Motor neuron (in vitro differentiated cells): ENCODE data around the gene ABCC10. TPM values are rescaled to one million over a fixed set of nuclear protein-coding genes. Genes with fewer than 3 reads are reported as not detected.
"Not testable (repeated sequence)": the region's sequence is repeated elsewhere in the genome, so short reads cannot be mapped to it uniquely, and the experiment has no call there.

ENCODE experiments used
- ATAC-seq, 8 experiments: fragments of 200-7000 bp; cut with Tn5 transposase; replicated peaks in 6 of 8; 2 replicates each; pipeline ENCODE4 v1.8.0; 2021; ENCODE audit warnings: mild to moderate bottlenecking in 8 of 8, moderate library complexity in 8 of 8
- H3K27ac ChIP-seq, 2 donors: fragments of 250-450 bp; sonication (Bioruptor Pico); 2 replicates each; pipeline ENCODE4 v1.9.0; 2021; ENCODE audit warnings: antibody characterized with exemption in 2 of 2, mild to moderate bottlenecking in 2 of 2, moderate library complexity in 1 of 2
- H3K4me1 ChIP-seq, 2 donors: fragments of 250-450 bp; sonication (Bioruptor Pico); replicated peaks in 1 of 2; 2 replicates each; pipeline ENCODE4 v1.6.1; 2021; ENCODE audit warnings: antibody characterized with exemption in 2 of 2, mild to moderate bottlenecking in 2 of 2, moderate library complexity in 1 of 2
- H3K4me3 ChIP-seq, 5 donors: fragments of 250-450 bp; sonication (Bioruptor Pico); 2 replicates each; pipeline ENCODE4 v1.9.0; 2021; ENCODE audit warnings: antibody characterized with exemption in 5 of 5, mild to moderate bottlenecking in 5 of 5, moderate library complexity in 4 of 5
- WGBS, 10 experiments: fragments of 450-650 bp; shearing (Covaris generic); methylation state at CpG; one replicate each; pipeline ENCODE4 v1.0.0; 2022; 5-methylcytosine and 5-hydroxymethylcytosine counted together
- in situ Hi-C, 9 experiments: fragments of 400-800 bp; cut with MboI; loops; one replicate each; pipeline ENCODE4 v1.15.0; 2021; ENCODE audit warnings: low sequenced_read_pairs in 9 of 9, low pct_unique_long_range_greater_than_20kb in 2 of 9; ENCODE audit not compliant: unreplicated experiment in 9 of 9
- total RNA-seq, 8 experiments: library from RNA; unstranded; fragments of 300-600 nt; gene quantifications; 2 replicates each; pipeline versions ENCODE4 v1.2.3 to v1.2.4, GENCODE V29; 2022

ABCC10 gene
- total RNA-seq, 8 experiments from 2014 or later, result 10.3 to 70.3 (median 16.4) TPM

DNA sequence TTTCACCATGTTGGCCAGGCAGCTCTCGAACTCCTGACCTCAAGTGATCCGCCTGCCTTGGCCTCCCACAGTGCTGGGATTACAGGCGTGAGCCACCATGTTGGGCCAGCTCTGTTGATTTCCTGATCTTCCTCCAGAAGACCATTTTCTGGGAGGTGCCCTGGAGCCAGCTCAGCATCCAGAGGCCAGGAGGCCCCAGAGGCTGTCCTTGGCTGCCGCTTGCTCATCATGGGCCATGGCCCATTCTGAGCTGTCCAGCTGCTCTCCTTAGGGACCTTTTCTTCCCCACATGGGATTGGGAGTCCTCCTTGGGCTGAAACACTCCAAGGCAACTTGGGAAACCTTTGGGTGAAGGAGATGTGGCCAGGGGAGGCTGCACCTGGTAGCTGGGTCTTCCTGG is 67.4 kb downstream of the ABCC10 start:
- 20 to 100% (median 100%) methylated on average over 1 to 2 of the region's 4 CpGs; no CpG with 5 or more reads in 6 of the 10 experiments for WGBS, 10 experiments
- Histone ChIP-seq H3K27ac (no peak overlapping the region), H3K4me1 (no peaks in the 10 kb centered on the region), H3K4me3 (no peak overlapping the region)
- no peak for ATAC-seq
- in situ Hi-C loops, result no loop called here

DNA sequence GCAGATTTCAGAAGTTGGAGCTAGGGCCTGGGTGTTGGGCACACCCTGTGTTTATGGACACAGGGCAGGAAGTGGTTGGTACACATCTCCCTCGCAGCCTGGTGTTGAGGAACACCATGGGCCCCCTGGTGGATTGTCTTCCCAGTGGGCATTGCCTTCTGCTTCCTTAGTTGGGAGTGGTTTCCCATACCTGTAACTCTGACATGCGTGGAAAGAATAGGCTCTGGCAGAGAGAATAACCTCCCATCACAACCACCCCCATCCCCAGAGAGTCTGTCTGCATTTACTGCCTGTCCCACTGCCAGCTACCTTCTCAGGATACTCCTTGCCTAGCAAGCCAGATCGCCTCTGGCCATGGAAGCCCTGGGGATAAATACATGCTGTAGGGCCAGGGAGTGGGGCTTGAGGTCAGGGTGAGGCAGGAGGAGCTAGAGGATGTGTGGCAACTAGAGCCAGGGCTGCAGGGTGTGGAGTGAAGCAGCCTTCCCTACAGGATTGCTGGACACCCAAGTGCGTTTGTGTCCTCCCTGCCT is 68.1 kb downstream of the ABCC10 start:
- Histone ChIP-seq H3K4me3 (no peak overlapping the region), H3K27ac (no peak overlapping the region), H3K4me1 (no peaks in the 10 kb centered on the region)
- WGBS, 10 experiments, result 67 to 100% (median 80%) methylated on average over 1 to 2 of the region's 4 CpGs; no CpG with 5 or more reads in 5 of the 10 experiments
- peak in 5 of 8 experiments; percentile 7 to 17 (median 15) for ATAC-seq
- in situ Hi-C loops, result no loop called here

DNA sequence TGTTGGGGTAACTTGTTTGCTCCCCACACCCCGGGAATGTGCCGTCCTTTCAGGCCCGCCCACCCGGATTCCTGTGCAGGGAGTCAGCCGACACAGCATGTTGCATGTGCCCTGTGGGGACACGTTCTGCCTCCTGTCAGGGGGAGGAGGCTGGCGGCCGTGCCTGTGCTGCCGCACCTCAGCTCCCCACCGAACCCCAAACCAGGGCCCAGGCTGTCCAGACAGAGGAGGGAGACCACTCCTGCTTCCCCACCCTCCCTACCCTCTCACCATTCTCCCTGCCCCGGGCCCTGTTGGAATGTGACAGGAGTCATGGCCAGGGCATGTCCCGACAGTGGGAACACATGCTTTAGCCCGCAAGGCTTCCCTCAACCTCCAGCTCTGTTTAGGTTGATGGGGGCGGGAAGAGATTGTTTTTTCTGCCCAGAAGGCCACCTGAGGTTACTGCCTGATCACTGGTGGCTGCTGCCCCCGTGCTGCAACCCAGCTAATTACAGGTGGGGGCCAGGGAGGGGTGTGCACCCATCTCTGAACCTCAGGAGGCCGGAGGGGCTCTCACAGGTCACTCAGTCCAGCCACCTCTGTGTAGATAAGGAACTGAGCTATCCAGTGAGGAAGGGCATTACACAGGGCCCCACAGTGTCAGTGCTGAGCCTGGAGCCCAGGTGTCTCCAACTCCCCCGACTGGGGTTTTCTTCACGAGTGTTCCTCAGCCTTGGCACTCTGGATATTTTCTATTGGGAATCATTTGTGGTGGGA is 69.2 kb downstream of the ABCC10 start:
- Histone ChIP-seq H3K4me1 (no peaks in the 10 kb centered on the region), H3K27ac (no peak overlapping the region), H3K4me3 (no peak overlapping the region)
- peak; percentile 15 to 64 (median 48) for ATAC-seq
- WGBS, 10 experiments, result 95 to 100% (median 100%) methylated on average over 1 to 3 of the region's 18 CpGs; no CpG with 5 or more reads in 7 of the 10 experiments
- in situ Hi-C loops, result no loop called here

DNA sequence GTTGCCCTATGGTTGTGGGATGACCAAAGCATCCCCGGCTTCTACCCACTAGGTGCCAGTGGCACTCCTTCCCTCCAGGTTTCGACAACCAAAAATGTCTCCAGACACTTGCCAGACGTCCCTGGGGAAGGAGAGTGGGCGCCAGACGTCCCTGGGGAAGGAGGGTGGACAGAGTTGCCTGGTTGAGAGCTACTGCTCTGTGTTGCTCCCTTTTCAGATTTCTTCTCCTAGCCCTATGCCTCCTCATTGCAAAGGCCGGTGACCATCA is 69.7 kb downstream of the ABCC10 start:
- Histone ChIP-seq H3K27ac (no peak overlapping the region), H3K4me1 (no peaks in the 10 kb centered on the region), H3K4me3 (no peak overlapping the region)
- in situ Hi-C loops, result no loop called here
- WGBS, 10 experiments, result 64 to 100% (median 89%) methylated on average over 1 to 4 of the region's 6 CpGs; no CpG with 5 or more reads in 4 of the 10 experiments
- ATAC-seq, result no peak

DNA sequence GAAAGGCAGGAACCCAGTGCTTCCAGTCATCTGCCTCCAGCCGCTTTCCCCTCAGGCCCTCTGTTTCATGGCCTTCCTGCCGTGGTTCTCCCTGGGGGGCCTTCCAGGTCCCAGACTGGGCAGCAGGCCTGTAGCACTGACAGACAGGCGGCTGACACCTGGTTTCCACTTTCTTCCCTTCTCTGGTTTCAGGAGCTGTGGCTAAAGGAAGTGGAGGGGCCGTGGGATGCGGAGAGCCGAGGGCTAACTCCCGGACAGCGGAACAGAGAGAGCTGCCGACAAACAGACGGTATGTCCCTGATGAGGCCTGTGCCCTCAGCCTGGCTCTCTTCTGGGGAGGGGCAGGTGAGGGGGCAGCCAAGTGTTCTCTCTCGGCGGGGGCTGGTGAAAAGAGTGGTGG is 70.3 kb downstream of the ABCC10 start:
- H3K27ac ChIP-seq, result no peak overlapping the region
- WGBS, 10 experiments, result 80 to 85% methylated on average over 1 to 5 of the region's 12 CpGs; no CpG with 5 or more reads in 8 of the 10 experiments
- H3K4me1 ChIP-seq, result no peaks in the 10 kb centered on the region
- no peak overlapping the region for H3K4me3 ChIP-seq
- in situ Hi-C loops, result no loop called here
- ATAC-seq, result no peak

DNA sequence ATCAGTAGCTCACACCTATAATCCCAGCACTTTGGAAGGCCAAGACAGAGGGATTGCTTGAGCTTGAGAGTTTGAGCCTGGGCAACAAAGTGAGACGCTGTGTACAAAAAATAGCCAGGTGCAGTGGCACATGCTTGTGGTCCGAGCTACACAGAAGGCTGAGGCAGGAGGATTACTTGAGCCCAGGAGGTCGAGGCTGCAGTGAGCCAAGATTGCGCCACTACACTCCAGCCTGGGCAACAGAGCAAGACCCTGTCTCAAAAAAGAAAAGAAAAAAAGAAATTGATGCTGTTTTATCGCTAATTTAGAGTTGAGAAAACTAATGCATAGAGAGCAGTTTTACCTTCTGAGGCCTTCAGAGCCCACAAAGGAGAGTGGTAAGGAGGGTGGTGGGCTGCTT is 71.0 kb downstream of the ABCC10 start:
- in situ Hi-C loops, H3K4me1 ChIP-seq, H3K27ac ChIP-seq, H3K4me3 ChIP-seq, ATAC-seq: not testable (repeated sequence)
- WGBS, 10 experiments, result 80 to 100% (median 96%) methylated on average over 1 to 4 of the region's 5 CpGs; no CpG with 5 or more reads in 5 of the 10 experiments

DNA sequence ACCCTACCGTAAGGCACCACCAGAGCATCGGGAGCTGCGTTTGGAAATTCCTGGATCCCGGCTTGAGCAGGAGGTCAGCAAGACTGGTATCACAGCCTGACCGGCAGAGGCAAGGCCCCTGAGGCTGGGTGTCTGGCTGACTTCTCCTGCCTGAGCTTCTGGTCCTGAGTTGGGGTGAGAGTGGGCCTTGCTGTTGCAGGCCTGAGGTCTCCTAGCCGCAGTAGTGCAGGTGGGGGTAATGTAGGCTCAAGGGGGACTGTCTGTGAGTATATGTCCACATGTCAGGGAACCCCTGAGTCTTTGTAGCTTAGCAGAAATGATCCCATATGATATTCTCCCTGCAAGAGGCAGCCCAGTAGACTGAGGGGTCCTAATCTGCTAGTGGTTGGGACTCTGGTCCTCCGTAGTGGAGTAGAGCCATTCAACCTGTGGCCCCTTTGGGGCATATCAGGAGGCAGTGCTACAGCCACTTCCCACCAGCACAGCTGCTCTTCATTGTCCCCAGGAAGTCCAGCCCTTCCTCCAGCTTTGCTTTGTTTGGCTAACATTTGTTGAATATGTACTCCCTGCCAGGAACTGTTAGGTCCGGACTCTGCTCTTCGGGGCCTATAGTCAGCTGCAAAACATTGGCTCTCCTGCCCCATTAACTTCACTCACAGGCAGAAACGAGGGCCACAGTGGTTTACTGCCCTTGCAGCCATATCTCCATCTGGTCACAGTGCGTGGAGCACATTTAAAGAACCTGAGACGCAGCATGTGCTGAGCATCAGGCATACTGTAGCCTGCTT is 71.9 kb downstream of the ABCC10 start:
- Histone ChIP-seq H3K27ac (no peak overlapping the region), H3K4me3 (no peak overlapping the region), H3K4me1 (no peaks in the 10 kb centered on the region)
- WGBS, 10 experiments, result 77 to 100% (median 88%) methylated on average over 1 to 7 of the region's 12 CpGs; no CpG with 5 or more reads in 3 of the 10 experiments
- ATAC-seq, result no peak
- in situ Hi-C loops, result no loop called here

Other genes with a start within 250 kb of the ABCC10 start
- gene CUL9, start 245.3 kb upstream of the ABCC10 start, total RNA-seq, result 10 to 100 TPM; 15.3 to 70.3 (median 23.3) TPM
- gene DNPH1, start 198.1 kb upstream of the ABCC10 start, total RNA-seq, result 10 to 100 TPM; 15.3 to 73.6 (median 33.9) TPM
- gene TTBK1, start 184.1 kb upstream of the ABCC10 start, total RNA-seq, result 10 to 100 TPM in 3 of 8 experiments, 1 to 10 TPM in 4, under 1 TPM in 1; 0.41 to 13.6 (median 8.4) TPM
- under 1 TPM in 5 of 8 experiments, not detected in 3; 0.23 to 0.78 (median 0.63) TPM for gene SLC22A7, start 129.3 kb upstream of the ABCC10 start, total RNA-seq
- gene CRIP3, start 118.7 kb upstream of the ABCC10 start, total RNA-seq, result 1 to 10 TPM in 6 of 8 experiments, under 1 TPM in 2; 0.81 to 4.1 (median 2.0) TPM
- gene ZNF318, start 57.9 kb upstream of the ABCC10 start, total RNA-seq, result 10 to 100 TPM in 7 of 8 experiments, 1 to 10 TPM in 1; 9.4 to 25.0 (median 14.7) TPM
- gene DLK2, start 28.0 kb downstream of the ABCC10 start, total RNA-seq, result 1 to 10 TPM; 1.5 to 6.5 (median 5.0) TPM
- 10 to 100 TPM in 7 of 8 experiments, 1 to 10 TPM in 1; 7.4 to 24.2 (median 12.7) TPM for gene TJAP1, start 50.0 kb downstream of the ABCC10 start, total RNA-seq
- gene LRRC73, start 82.8 kb downstream of the ABCC10 start, total RNA-seq, result 1 to 10 TPM in 4 of 8 experiments, under 1 TPM in 4; 0.67 to 3.7 (median 1.4) TPM
- 100 to 1,000 TPM in 4 of 8 experiments, 10 to 100 TPM in 4; 59.3 to 142 (median 101) TPM for gene YIPF3, start 89.4 kb downstream of the ABCC10 start, total RNA-seq
- 10 to 100 TPM; 27.7 to 56.9 (median 41.8) TPM for gene POLR1C, start 89.5 kb downstream of the ABCC10 start, total RNA-seq
- gene XPO5, start 148.5 kb downstream of the ABCC10 start, total RNA-seq, result 10 to 100 TPM; 29.4 to 70.9 (median 38.8) TPM
- gene POLH, start 148.6 kb downstream of the ABCC10 start, total RNA-seq, result 10 to 100 TPM in 5 of 8 experiments, 1 to 10 TPM in 3; 4.9 to 44.8 (median 16.4) TPM
- gene GTPBP2, start 201.7 kb downstream of the ABCC10 start, total RNA-seq, result 10 to 100 TPM; 31.2 to 86.5 (median 43.7) TPM
- gene MAD2L1BP, start 208.3 kb downstream of the ABCC10 start, total RNA-seq, result 10 to 100 TPM; 24.7 to 44.9 (median 30.4) TPM
- 1 to 10 TPM; 1.1 to 9.7 (median 4.6) TPM for gene RSPH9, start 217.5 kb downstream of the ABCC10 start, total RNA-seq